D721Med (cell line): ENCODE results near the gene SERGEF.

Experiments
- DNase-seq: peaks from one replicate; pipeline ENCODE4 v3.0.0; 2011; ENCODE audit warnings: low spot score; ENCODE audit not compliant: insufficient read length
- FAIRE-seq: peaks from 2 replicates; lab custom pipeline; 2011; peaks lifted over from hg19 to GRCh38; lab: Jason Lieb, UNC
- CTCF ChIP-seq: IDR thresholded peaks from 2 replicates; pipeline ENCODE4 v1.5.1; 2012; ENCODE audit warnings: mild to moderate bottlenecking, control low read depth; ENCODE audit not compliant: insufficient read depth; ENCODE audit errors: missing control alignments

The SERGEF gene

DNA sequence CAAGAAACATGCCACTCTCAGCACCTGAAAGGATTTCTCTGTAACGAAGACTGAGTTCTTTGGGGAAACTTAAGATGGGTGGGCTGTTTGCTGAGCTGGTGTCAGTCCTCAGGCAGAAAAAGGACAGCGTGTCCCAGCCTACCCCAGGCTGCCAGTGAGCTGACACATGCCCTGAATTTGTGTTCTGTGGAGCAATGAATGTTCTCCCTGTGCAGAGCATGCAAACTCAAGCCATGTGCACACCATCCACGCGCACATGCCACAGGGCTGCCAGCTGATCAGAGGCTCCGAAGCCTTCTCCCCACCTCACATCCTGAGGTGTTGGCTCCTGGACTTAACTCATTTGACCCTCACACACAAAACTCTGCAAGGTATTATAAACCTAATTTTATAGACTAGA lies 173.4 kb downstream of the SERGEF start:
- DNase-seq (no peak), FAIRE-seq (no peak)
- TF ChIP-seq CTCF, result no peak

- no peak for TF ChIP-seq CTCF
- DNase-seq (no peak), FAIRE-seq (no peak)
These were observed 174.7 kb downstream of the SERGEF start for GRCh38 chr11:17838102-17838501.

- TF ChIP-seq CTCF, result no peak
- DNase-seq (no peak), FAIRE-seq (no peak)
These were observed 181.0 kb downstream of the SERGEF start for GRCh38 chr11:17831883-17832282.

- FAIRE-seq, result no peak
- DNase-seq, result no peak
- no peak for TF ChIP-seq CTCF
These were observed 181.6 kb downstream of the SERGEF start for GRCh38 chr11:17831228-17831627.

- DNase-seq (no peak), FAIRE-seq (no peak)
- TF ChIP-seq CTCF, result no peak
These were observed 184.5 kb downstream of the SERGEF start for GRCh38 chr11:17828311-17828751.

DNA sequence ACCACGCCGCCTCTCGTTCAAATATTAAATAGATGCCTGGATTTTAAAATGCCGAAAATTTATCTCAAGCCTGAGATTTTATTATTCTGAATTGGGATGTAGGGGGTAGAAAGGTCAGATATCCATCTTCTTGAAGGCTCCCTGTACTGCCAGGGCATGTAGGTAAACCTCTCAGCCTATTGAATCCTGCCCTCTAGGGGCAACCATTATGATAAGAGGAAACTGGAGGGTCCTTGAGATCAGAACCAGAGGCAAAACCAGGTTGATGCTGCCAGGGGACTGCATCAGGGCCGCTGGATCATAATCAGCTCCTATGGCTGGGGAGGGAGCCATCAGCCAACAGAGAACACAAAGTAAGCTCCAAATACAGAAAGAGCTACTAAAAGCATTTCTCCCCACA lies 185.8 kb downstream of the SERGEF start:
- no peak for DNase-seq
- FAIRE-seq, result no peak

GRCh38 chr11:17822401-17822781 lies 190.5 kb downstream of the SERGEF start:
- FAIRE-seq, result no peak
- TF ChIP-seq CTCF, result no peak

More for the DNA sequence above, 185.8 kb downstream of the SERGEF start:
- peak; percentile 13 for TF ChIP-seq CTCF

More at GRCh38 chr11:17822401-17822781, 190.5 kb downstream of the SERGEF start:
- no peak for DNase-seq
